Gastrocnemius medialis (tissue), 4 donors: ENCODE measurements around the gene SMC3.

Experiments
- CTCF ChIP-seq, 5 experiments: fragments of 450-650 bp in 3 of 5; fragments of 200-600 bp in 2 of 5; sonication (generic) in 2 of 5; IDR thresholded peaks in 4 of 5; conservative IDR thresholded peaks in 1 of 5; 1 replicate in 4 of 5; 2 replicates in 1 of 5; pipeline ENCODE4 v1.5.1; 2016 to 2019; ENCODE audit warnings: antibody characterized with exemption in 5 of 5, mild to moderate bottlenecking in 3 of 5, moderate library complexity in 3 of 5
- POLR2A ChIP-seq, 2 donors: fragments of 450-650 bp; IDR thresholded peaks; one replicate each; pipeline ENCODE4 v1.6.1; 2017; ENCODE audit warnings: antibody characterized with exemption in 2 of 2, mild to moderate bottlenecking in 2 of 2, moderate library complexity in 2 of 2

DNA sequence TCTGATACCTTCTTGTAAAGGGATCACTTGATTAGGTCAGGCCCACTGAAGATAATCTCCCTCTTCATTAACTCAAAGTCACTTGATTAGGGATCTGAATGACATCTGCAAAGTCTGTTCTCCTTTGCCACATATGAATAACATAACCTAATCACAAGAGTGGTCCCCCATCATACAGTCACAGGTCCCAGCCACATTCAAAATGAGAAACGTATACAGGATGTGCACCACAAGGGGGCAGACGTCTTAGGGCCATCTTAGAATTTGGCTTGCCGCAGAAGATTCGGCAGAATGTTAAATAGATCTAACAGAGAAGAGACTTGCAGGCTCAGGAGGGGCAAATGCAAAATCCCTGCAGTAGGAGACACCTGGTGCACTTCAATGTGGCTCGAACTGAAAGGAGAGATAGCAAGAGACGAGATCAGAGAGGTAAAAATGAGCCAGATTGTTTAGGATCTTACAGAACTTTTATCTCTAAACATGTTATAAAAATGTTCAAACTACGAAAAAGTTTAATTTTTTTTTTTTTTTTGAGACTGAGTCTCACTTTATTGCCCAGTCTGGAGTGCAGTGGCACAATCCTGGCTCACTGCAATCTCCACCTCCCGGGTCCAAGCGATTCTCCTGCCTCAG lies 10.4 kb upstream of the SMC3 start:
- TF ChIP-seq CTCF (IDR thresholded peaks at IDR 0.05 in 4 of 5, conservative IDR thresholded peaks at IDR 0.05 in 1 of 5) (peak in 3 of 5 experiments; percentile 21 to 63 (median 50)), POLR2A (IDR thresholded peaks at IDR 0.05) (no peak)
